Coronary artery (tissue), 2 donors: Measurements from ENCODE around the gene VTI1A.

Source experiments
- DNase-seq: peaks from one replicate; pipeline ENCODE4 v3.0.0-alpha.2; 2017; ENCODE audit warnings: low spot score
- H3K27ac ChIP-seq, 2 donors: fragments of 200-600 bp; sonication (generic); one replicate each; pipeline ENCODE4 v1.5.1; 2016 to 2019
- H3K4me3 ChIP-seq: fragments of 200-600 bp; sonication (generic); 2 replicates; pipeline ENCODE4 v1.5.1; 2016; ENCODE audit warnings: mild to moderate bottlenecking, moderate library complexity
- TF ChIP-seq, protein P1 (sequence below): fragments of 200-600 bp; sonication (generic); IDR thresholded peaks from one replicate; pipeline ENCODE4 v1.5.1; 2019; ENCODE audit warnings: antibody characterized with exemption

Gene VTI1A

DNA sequence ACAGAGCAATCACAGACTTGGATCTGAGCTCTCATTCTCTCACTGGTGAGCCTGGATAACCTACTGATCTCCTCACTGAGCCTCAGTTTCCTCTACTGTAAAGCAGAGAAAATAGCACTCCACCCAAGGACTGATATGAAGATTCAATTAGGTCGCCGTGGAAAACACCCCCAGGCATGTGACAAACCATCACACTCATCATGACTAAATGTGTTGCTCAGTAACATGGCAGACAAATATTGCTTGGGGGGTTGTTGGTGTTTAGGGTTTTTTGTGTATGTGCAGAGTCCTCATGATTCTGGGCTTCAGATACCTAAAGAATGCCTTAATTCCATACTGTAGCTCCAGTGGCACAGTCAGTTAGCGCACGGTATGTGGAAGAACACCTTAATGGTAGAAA is 380.9 kb downstream of the VTI1A start:
- TF ChIP-seq, protein P1, sequence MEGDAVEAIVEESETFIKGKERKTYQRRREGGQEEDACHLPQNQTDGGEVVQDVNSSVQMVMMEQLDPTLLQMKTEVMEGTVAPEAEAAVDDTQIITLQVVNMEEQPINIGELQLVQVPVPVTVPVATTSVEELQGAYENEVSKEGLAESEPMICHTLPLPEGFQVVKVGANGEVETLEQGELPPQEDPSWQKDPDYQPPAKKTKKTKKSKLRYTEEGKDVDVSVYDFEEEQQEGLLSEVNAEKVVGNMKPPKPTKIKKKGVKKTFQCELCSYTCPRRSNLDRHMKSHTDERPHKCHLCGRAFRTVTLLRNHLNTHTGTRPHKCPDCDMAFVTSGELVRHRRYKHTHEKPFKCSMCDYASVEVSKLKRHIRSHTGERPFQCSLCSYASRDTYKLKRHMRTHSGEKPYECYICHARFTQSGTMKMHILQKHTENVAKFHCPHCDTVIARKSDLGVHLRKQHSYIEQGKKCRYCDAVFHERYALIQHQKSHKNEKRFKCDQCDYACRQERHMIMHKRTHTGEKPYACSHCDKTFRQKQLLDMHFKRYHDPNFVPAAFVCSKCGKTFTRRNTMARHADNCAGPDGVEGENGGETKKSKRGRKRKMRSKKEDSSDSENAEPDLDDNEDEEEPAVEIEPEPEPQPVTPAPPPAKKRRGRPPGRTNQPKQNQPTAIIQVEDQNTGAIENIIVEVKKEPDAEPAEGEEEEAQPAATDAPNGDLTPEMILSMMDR: no peak
- DNase-seq: no peak
- H3K4me3 ChIP-seq: no peak overlapping the region
- H3K27ac ChIP-seq: no peak overlapping the region

- no peak overlapping the region for H3K4me3 ChIP-seq
- DNase-seq: no peak
- TF ChIP-seq, protein P1: no peak
- no peak overlapping the region for H3K27ac ChIP-seq
Measured at GRCh38 chr10:112831859-112832258, 384.8 kb downstream of the VTI1A start.

DNA sequence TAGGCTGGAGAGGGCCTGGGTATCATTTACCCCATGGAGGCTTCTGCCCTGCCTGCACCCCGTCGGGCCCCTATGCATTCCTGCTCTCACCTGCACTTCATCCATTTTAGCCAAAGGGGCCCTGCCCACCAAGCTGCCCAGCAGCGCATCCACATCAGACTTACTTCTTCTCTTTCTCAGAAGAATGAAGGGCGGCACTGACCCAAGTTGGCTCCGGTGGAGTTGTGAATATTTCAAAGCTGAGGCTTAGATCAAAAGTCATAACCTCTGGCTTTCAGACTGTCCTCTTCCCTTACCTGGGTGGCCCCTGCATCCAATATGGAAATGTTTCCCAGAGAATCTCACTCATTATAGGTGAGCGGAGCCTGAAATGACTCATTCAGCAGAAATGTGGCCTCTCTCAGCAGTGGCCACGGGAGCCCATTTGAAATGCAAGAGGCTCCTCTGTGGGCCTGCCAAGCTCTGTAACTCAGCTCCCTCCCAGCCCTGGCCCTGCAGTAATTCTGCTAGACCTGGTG is 385.4 kb downstream of the VTI1A start:
- no peak for DNase-seq
- TF ChIP-seq, protein P1: no peak
- H3K27ac ChIP-seq: no peak overlapping the region
- H3K4me3 ChIP-seq: no peak overlapping the region

GRCh38 chr10:112832959-112833358 is 385.9 kb downstream of the VTI1A start:
- H3K4me3 ChIP-seq: no peak overlapping the region
- no peak for DNase-seq
- no peak overlapping the region for H3K27ac ChIP-seq
- TF ChIP-seq, protein P1: no peak

GRCh38 chr10:112834751-112835181 is 387.8 kb downstream of the VTI1A start:
- TF ChIP-seq, protein P1: no peak
- no peak for DNase-seq
- Histone ChIP-seq H3K4me3 (no peak overlapping the region), H3K27ac (no peak overlapping the region)

DNA sequence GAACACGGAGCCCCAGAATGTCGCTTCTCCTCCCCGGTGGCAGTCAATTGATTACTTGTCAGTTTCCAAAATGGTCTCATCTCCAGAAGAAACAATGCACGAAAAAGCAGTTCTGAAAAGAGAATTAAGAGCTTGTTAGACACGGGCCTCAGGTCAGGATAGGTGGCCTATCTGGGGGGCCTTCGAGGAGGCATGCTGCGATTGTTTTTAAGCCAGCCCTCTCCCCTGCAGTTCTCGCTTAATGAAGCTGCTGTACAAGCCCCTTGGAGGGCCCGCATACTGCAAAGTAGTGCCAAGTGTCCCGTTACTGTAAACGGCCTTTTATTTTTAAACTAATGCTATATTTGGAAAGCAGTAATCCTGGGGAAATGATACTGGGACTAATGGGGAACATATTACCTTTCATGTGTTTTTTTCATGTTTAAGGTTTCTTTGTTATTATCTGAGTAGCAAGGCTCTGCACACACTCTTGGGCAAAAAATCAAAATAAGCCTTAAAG is 388.3 kb downstream of the VTI1A start:
- H3K27ac ChIP-seq: no peak overlapping the region
- TF ChIP-seq, protein P1: no peak
- no peak for DNase-seq
- no peak overlapping the region for H3K4me3 ChIP-seq

- Histone ChIP-seq H3K4me3 (peak overlapping the region; percentile 14), H3K27ac (no peak overlapping the region)
- DNase-seq: no peak
- TF ChIP-seq, protein P1: no peak
Measured at GRCh38 chr10:112835944-112836451, 389.0 kb downstream of the VTI1A start.
